Stimulated activated memory B cell treated with anti-CD40 and anti-IgM and Interleukin-4, amounts not matched to agents 10 μg/mL and 1 μg/mL and 100 μg/mL, for 72 hours (primary cell): ENCODE measurements around the gene POLR3C.
"Not testable (repeated sequence)": the region's sequence is repeated elsewhere in the genome, so short reads cannot be mapped to it uniquely, and the experiment has no call there.

Experiments
- ATAC-seq: fragments of 150-1000 bp; cut with Tn5 transposase; 2 replicates; pipeline ENCODE4 v1.10.0; 2021
- H3K27ac Mint-ChIP-seq: one replicate; pipeline ENCODE4 v1.8.0; 2022; ENCODE audit warnings: mild to moderate bottlenecking, mixed read lengths
- H3K27me3 Mint-ChIP-seq: one replicate; pipeline ENCODE4 v1.8.0; 2022; ENCODE audit warnings: mixed read lengths
- H3K36me3 Mint-ChIP-seq: one replicate; pipeline ENCODE4 v1.8.0; 2022; ENCODE audit warnings: mixed read lengths
- H3K4me1 Mint-ChIP-seq: one replicate; pipeline ENCODE4 v1.8.0; 2022; ENCODE audit warnings: mixed read lengths
- H3K4me3 Mint-ChIP-seq: one replicate; pipeline ENCODE4 v1.8.0; 2022; ENCODE audit warnings: mild to moderate bottlenecking, moderate library complexity, mixed read lengths
- H3K9me3 Mint-ChIP-seq: one replicate; pipeline ENCODE4 v1.8.0; 2022; ENCODE audit warnings: mixed read lengths

Gene POLR3C, protein sequence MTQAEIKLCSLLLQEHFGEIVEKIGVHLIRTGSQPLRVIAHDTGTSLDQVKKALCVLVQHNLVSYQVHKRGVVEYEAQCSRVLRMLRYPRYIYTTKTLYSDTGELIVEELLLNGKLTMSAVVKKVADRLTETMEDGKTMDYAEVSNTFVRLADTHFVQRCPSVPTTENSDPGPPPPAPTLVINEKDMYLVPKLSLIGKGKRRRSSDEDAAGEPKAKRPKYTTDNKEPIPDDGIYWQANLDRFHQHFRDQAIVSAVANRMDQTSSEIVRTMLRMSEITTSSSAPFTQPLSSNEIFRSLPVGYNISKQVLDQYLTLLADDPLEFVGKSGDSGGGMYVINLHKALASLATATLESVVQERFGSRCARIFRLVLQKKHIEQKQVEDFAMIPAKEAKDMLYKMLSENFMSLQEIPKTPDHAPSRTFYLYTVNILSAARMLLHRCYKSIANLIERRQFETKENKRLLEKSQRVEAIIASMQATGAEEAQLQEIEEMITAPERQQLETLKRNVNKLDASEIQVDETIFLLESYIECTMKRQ

GRCh38 chr1:145823565-145824498, at the start of gene POLR3C, which contains the start of gene RNF115:
Gene POLR3C, plus strand, starts transcription at chr1:145824200. Its CDS starts 1,577 bp downstream, at chr1:145825777.
Gene RNF115, minus strand, starts transcription at chr1:145824095. Its CDS starts 222 bp downstream, at chr1:145823873.
- H3K36me3 Mint-ChIP-seq = peaks cover 29% of the 10 kb centered on the region
- H3K4me3 Mint-ChIP-seq = peak within 1 kb of the TSS; percentile 99
- H3K27ac Mint-ChIP-seq = peak within 1 kb of the TSS; percentile 97
- no peaks in the 10 kb centered on the region for H3K9me3 Mint-ChIP-seq
- peaks cover 13% of the 10 kb centered on the region for H3K4me1 Mint-ChIP-seq
- ATAC-seq = peak; percentile 99
- H3K27me3 Mint-ChIP-seq = no peaks in the 10 kb centered on the region

DNA sequence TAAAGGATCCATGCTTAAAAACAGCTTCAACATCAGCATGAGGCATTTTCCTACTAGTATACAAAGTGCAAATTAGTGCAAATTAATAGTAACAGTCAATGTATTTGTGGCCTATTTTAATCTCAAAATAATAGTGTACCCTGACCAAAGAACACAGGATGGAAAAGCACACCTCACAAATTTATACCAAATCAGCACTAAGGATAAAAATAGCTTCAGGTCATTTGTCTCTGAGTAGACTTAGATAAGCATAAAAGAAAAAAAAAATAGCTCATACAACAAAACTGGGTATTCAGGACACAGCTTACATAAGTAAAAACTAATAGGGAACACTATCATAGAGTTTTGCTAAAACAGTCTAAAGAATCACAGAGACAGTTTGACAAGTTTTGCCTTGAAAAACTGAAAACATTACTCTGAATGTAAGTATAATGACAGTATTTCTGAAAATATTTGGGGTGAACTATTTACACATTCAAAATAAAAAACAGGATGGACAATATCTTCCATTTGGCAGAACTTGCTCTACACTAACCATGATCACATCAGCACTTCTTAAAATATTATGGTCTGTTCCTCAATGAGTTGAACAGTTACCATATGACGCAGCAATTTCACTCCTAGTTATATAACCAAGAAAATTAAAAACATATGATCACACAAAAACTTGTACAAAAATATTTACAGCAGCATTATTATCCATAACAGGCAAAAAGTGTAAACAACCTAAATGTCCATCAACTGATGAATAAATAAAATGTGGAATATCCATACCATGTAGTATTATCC, 46.4 kb upstream of the POLR3C start:
- peaks cover 39% of the 10 kb centered on the region for H3K36me3 Mint-ChIP-seq
- ATAC-seq = no peak
- H3K9me3 Mint-ChIP-seq = no peaks in the 10 kb centered on the region
- H3K27me3 Mint-ChIP-seq = no peaks in the 10 kb centered on the region
- H3K4me3 Mint-ChIP-seq = no peak overlapping the region
- no peak overlapping the region for H3K27ac Mint-ChIP-seq
- H3K4me1 Mint-ChIP-seq = no peaks in the 10 kb centered on the region

DNA sequence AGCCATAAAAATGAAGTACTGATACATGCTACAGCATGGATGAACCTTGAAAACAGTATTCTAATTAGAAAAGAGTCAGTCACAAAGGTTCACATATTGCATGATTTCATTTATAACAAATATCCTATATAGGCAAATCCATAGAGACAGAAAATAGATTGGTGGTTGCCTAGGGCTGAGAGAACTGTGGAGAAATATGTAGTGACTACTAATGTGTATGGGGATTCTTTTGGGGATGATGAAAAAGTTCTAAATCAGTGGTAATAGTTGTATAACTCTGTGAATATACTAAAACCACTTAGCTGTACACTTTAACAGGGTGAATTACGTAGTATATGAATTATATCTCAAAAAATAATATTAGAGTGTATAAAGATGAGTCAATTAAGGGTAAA, 45.9 kb upstream of the POLR3C start:
- no peak for ATAC-seq
- Mint-ChIP-seq H3K4me1 (no peaks in the 10 kb centered on the region), H3K36me3 (peaks cover 35% of the 10 kb centered on the region), H3K27me3 (no peaks in the 10 kb centered on the region), H3K27ac (no peak overlapping the region), H3K9me3 (no peaks in the 10 kb centered on the region), H3K4me3 (no peak overlapping the region)

- Mint-ChIP-seq H3K9me3 (no peaks in the 10 kb centered on the region), H3K27ac (no peak overlapping the region), H3K4me1 (peaks cover 9% of the 10 kb centered on the region), H3K36me3 (peaks cover 27% of the 10 kb centered on the region), H3K4me3 (no peak overlapping the region), H3K27me3 (no peaks in the 10 kb centered on the region)
- no peak for ATAC-seq
Observed at GRCh38 chr1:145782272-145783099, 41.5 kb upstream of the POLR3C start.

DNA sequence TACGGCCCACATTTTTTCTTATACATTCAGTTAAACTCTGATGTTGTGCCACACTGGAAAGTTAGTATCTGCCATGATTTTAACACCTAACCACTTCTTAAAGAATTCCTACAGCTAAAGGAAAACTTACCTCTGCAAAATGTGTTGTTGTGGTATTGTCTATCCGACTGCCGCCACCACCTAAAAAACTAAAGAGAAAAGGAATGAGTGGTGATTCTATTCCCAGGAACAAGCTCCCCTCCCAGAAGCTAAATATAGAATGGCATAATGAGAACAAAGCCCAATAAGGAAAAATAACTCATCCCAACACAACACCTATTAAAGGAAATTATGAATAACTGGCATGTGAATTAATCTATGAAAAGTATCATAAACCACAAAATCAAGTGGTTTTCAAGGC, 39.6 kb upstream of the POLR3C start:
- Mint-ChIP-seq H3K9me3 (no peaks in the 10 kb centered on the region), H3K36me3 (peaks cover 37% of the 10 kb centered on the region), H3K27ac (no peak overlapping the region)

DNA sequence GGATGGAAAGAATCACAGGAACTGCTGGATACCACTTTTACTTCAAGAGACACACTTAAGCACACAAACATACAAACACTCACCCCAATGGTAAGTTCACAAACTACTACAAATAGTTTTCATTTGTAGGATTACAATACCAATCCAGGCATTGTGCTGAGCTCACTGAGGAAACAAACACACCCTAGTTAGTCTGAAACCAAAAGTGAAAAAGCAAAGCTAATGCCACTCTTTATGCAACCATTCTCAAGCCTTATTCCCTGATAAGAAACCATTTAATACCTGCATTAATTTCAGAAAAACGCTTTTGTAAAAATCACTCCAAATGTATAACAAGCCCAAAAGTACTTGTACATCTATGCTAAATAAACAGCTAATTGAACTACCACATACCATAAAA, 38.5 kb upstream of the POLR3C start:
- H3K27ac Mint-ChIP-seq = no peak overlapping the region
- no peak overlapping the region for H3K4me3 Mint-ChIP-seq

More for the DNA sequence above, 39.6 kb upstream of the POLR3C start:
- no peak for ATAC-seq
- no peaks in the 10 kb centered on the region for H3K27me3 Mint-ChIP-seq
- H3K4me1 Mint-ChIP-seq = peaks cover 9% of the 10 kb centered on the region
- no peak overlapping the region for H3K4me3 Mint-ChIP-seq

DNA sequence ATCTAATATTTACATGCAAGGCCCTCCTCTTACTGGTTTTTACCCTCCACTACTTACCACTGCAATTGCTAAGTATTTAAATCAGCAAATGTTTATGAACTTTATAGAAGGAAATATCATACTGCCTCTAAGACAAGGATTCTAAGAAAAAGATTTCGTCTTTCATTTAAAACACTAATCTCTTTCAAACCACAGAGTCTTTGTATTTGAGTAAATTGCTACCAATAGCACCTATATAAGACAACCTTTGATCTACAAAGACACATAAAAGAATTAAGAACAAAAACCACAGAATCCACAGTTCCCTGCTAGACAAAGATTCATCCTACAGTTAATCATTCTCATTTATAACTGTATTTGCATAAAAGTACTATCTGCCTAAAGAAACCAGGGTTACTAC, 37.7 kb upstream of the POLR3C start:
- no peaks in the 10 kb centered on the region for H3K27me3 Mint-ChIP-seq
- H3K9me3 Mint-ChIP-seq = no peaks in the 10 kb centered on the region
- H3K4me1 Mint-ChIP-seq = peaks cover 9% of the 10 kb centered on the region
- no peak overlapping the region for H3K27ac Mint-ChIP-seq
- no peak for ATAC-seq
- H3K4me3 Mint-ChIP-seq = no peak overlapping the region
- peaks cover 31% of the 10 kb centered on the region for H3K36me3 Mint-ChIP-seq

More for the DNA sequence above, 38.5 kb upstream of the POLR3C start:
- Mint-ChIP-seq H3K9me3 (no peaks in the 10 kb centered on the region), H3K36me3 (peaks cover 37% of the 10 kb centered on the region), H3K4me1 (peaks cover 9% of the 10 kb centered on the region), H3K27me3 (no peaks in the 10 kb centered on the region)
- ATAC-seq = no peak

- Mint-ChIP-seq H3K36me3 (peaks cover 30% of the 10 kb centered on the region), H3K4me3 (no peak overlapping the region), H3K27ac (no peak overlapping the region), H3K4me1 (peaks cover 13% of the 10 kb centered on the region), H3K27me3 (no peaks in the 10 kb centered on the region), H3K9me3 (no peaks in the 10 kb centered on the region)
- ATAC-seq = no peak
Observed at GRCh38 chr1:145788580-145788979, 35.4 kb upstream of the POLR3C start.

GRCh38 chr1:145791860-145792259, 32.1 kb upstream of the POLR3C start:
- H3K27ac Mint-ChIP-seq, H3K9me3 Mint-ChIP-seq, H3K4me1 Mint-ChIP-seq, H3K4me3 Mint-ChIP-seq, H3K27me3 Mint-ChIP-seq, ATAC-seq: not testable (repeated sequence)
- H3K36me3 Mint-ChIP-seq = peaks cover 42% of the 10 kb centered on the region

GRCh38 chr1:145792484-145792883, 31.5 kb upstream of the POLR3C start:
- no peaks in the 10 kb centered on the region for H3K27me3 Mint-ChIP-seq
- no peak overlapping the region for H3K27ac Mint-ChIP-seq
- peaks cover 6% of the 10 kb centered on the region for H3K4me1 Mint-ChIP-seq
- peaks cover 11% of the 10 kb centered on the region for H3K9me3 Mint-ChIP-seq
- no peak for ATAC-seq
- H3K36me3 Mint-ChIP-seq = peaks cover 49% of the 10 kb centered on the region
- H3K4me3 Mint-ChIP-seq = no peak overlapping the region

DNA sequence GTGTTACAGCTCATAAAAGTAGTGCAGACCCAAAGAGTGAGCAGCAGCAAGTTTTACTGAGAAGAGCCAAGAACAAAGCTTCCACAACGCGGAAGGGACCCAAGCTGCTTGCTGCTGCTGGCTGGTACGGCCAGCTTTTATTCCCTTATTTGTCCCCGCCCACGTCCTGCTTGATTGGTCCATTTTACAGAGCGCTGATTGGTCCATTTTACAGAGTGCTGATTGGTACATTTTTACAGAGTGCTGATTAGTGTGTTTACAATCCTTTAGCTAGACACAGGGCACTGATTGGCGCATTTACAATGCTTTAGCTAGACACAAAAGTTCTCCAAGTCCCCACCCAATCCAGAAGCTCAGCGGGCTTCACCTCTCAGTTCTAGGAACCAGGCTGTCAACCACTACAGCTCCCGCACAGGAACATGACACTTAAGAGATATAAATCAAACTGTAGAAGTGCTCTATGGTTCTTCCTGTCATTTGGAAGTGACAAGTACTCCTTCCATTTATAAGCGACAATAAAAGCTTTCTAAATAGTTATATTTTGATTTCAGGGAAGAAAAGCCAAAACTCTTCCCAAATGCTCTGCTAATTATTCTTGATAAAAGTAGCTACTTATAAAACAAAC, 28.6 kb upstream of the POLR3C start:
- H3K4me1 Mint-ChIP-seq = peaks cover 12% of the 10 kb centered on the region
- peaks cover 13% of the 10 kb centered on the region for H3K9me3 Mint-ChIP-seq
- peaks cover 63% of the 10 kb centered on the region for H3K36me3 Mint-ChIP-seq
- H3K27me3 Mint-ChIP-seq = no peaks in the 10 kb centered on the region
- no peak overlapping the region for H3K27ac Mint-ChIP-seq
- ATAC-seq = no peak
- no peak overlapping the region for H3K4me3 Mint-ChIP-seq

GRCh38 chr1:145796753-145797152, 27.2 kb upstream of the POLR3C start:
- Mint-ChIP-seq H3K36me3 (peaks cover 72% of the 10 kb centered on the region), H3K9me3 (peaks cover 13% of the 10 kb centered on the region)

GRCh38 chr1:145799806-145800205, 24.2 kb upstream of the POLR3C start:
- no peaks in the 10 kb centered on the region for H3K27me3 Mint-ChIP-seq
- no peak overlapping the region for H3K4me3 Mint-ChIP-seq

More at GRCh38 chr1:145796753-145797152, 27.2 kb upstream of the POLR3C start:
- ATAC-seq = no peak
- H3K4me1 Mint-ChIP-seq = peaks cover 19% of the 10 kb centered on the region
- no peak overlapping the region for H3K27ac Mint-ChIP-seq
- H3K4me3 Mint-ChIP-seq = no peak overlapping the region
- H3K27me3 Mint-ChIP-seq = no peaks in the 10 kb centered on the region

More at GRCh38 chr1:145799806-145800205, 24.2 kb upstream of the POLR3C start:
- no peak for ATAC-seq
- Mint-ChIP-seq H3K4me1 (peaks cover 31% of the 10 kb centered on the region), H3K9me3 (peaks cover 13% of the 10 kb centered on the region), H3K27ac (no peak overlapping the region), H3K36me3 (peaks cover 59% of the 10 kb centered on the region)
